Activated CD4-positive, alpha-beta T cell treated with anti-CD3 and anti-CD28 coated beads for 24 hours (primary cell): ENCODE results near the gene EYS.

Source experiments
- DNase-seq, 2 donors: peaks; one replicate each; pipeline ENCODE4 v3.0.0-alpha.2; 2020; ENCODE audit warnings: low read depth in 2 of 2

EYS gene

DNA sequence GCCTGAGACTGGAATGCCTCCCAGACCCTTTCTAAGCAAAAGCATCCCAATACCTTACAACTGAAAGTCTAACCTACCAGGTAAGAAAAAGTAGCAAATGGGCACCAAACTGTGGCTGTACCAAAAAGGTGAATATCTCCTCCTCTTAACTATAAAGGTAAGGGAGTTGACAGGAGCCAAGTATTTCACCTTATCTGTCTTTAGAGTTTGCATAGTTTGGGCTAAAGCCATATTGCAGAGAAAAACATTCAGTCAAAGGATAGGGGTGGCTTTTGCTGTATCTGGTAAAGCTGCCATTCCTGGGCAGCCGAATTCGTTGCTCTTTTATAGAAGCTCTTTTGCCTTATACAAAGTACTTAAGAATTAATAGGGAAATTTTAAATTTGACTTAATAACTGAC lies 2033.3 kb downstream of the EYS start:
- no peak for DNase-seq

DNA sequence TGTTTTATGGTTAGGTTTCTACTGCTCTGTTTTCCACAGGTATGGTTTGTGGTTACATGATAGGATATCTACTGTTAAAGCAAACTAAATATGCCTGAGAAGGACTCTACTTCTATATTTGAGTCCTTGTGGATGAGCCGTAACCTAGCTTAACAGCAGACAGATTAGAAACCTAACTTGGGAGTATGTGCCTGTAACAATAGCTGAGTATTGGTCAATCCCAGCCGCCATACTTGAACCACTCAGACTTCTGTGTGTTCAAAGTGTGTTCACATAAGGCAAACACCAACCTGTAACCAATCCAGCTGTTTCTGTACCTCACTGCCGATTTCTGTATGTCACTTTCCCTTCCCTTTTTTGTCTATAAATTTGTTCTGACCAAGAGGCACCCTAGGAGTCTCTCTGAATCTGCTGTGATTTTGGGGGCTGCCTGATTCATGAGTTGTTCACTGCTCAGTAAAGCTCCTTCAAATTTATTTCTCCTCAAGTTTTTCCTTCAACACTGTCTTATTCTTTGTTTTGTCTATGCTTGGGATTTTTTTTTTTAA lies 2034.4 kb downstream of the EYS start:
- no peak for DNase-seq

GRCh38 chr6:63671098-63671754 lies 2035.8 kb downstream of the EYS start:
- DNase-seq, result no peak
